ENCODE results near the gene ADARB1.

The ADARB1 gene

GRCh38 chr21:45034556-45035476 lies 39.6 kb upstream of the ADARB1 start:
- H3K27ac ChIP-seq, result no peak overlapping the region
- no peak for TF ChIP-seq CTCF (conservative IDR thresholded peaks at IDR 0.05)

GRCh38 chr21:45035477-45035848 lies 38.9 kb upstream of the ADARB1 start:
- no peak overlapping the region for H3K27ac ChIP-seq
- no peak for TF ChIP-seq CTCF (conservative IDR thresholded peaks at IDR 0.05)

DNA sequence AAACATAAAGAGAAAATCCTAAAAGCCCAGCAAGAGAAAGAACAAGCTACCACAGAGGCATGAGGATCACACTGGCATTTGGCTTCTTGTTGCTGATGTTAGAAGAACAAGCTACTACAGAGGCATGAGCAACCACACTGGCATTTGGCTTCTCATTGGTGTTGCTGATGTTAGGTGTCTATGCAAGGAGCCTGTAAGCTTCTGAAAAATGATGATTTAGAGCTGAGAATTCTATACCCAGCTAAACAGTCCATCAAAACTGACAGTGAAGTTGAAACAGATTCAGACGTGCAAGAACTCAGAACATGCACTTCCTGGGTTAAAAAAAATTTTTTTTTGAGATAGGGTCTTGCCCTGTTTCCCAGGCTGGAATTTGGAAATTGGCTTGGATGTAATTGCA lies 37.8 kb upstream of the ADARB1 start:
- TF ChIP-seq CTCF (conservative IDR thresholded peaks at IDR 0.05), result no peak
- no peak overlapping the region for H3K27ac ChIP-seq

DNA sequence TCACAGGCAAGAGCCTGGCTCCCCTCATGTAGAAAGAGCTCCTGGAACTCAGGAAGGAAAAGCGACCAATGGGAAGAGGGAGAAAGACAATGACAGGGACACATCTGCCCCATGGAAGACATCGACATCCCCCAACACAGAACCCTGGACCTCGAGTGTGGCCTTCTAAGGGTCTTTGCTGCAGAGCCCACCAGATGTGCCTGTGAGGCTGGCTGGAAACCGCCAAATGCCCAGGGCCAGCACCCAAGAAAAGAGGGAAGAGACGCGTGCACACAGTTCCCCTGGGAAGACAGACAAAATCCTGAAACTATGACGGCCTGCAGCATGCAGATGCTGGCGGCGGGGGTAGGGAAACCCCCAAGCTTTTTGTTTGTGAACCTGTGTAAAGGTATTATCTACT lies 36.4 kb upstream of the ADARB1 start:
- TF ChIP-seq CTCF (conservative IDR thresholded peaks at IDR 0.05), result no peak

DNA sequence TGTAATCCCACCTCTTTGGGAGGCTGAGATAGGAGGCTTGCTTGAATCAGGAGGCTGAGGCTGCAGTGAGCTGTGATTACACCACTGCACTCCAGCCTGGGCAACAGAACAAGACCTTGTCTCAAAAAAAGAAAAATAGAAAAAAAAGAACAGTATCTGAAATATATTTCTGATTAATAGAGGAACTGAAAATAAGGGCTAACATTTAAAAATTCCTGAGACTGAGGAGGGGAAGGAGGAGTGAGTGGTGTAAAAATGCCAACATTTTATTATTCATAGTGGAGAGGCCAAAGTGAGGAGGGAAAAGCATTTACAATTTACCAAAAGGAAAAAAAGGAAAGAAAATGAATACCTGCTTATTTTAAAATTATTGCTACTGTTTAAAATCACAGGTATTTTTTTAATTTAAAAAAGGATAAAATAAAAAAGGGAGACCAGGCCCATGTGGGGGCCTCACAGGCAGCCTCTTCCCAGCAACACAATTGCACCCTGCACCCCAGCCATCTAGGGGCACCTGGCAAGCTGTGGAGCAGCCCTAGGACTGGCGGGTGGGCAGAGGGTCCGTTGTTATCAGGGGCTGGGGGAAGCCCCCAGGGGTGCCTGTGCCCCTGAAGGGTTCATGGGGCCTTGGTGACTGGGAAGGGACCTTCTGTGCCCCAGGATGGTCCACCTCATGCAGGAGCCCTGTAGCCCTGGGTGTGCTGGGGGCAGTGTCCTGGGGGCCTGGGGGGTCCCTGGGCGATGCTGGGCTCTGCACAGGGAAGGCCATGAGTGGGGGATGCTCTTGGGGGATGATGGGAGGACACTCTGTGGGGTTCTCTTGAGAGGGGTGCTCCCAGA lies 34.8 kb upstream of the ADARB1 start:
- H3K27ac ChIP-seq, result no peak overlapping the region
- TF ChIP-seq CTCF (conservative IDR thresholded peaks at IDR 0.05), result no peak

More for the DNA sequence above, 36.4 kb upstream of the ADARB1 start:
- H3K27ac ChIP-seq, result no peak overlapping the region

GRCh38 chr21:45040157-45040711 lies 34.1 kb upstream of the ADARB1 start:
- H3K27ac ChIP-seq, result no peak overlapping the region
- no peak for TF ChIP-seq CTCF (conservative IDR thresholded peaks at IDR 0.05)

DNA sequence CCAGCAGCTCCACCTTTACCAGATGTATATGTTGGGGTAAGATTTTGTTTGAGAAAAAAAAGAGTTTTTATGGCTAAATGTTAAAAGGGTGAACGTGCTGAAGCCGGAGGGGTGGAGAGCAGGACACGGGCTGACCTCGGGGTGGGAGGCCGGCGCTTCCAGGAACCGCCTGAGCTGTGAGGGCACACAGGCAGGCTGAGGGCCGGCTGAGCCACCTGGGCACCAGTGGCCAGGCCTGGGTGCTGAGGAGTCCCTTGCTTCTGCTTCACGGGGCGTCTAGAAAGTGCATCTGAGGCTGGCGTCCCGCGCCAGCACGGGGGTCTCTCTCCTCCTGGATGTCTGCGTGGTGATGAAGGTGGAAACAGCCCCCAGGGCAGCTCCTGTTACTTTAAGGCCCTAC lies 33.6 kb upstream of the ADARB1 start:
- TF ChIP-seq CTCF (conservative IDR thresholded peaks at IDR 0.05), result no peak
- H3K27ac ChIP-seq, result no peak overlapping the region

Measured in VCaP (cell line).